Measurements from ENCODE around the gene ABTB2. TPM values are rescaled to one million over a fixed set of nuclear protein-coding genes. Genes with fewer than 3 reads are reported as not detected.

Gene ABTB2
- total and polyA plus RNA-seq, 2 of the 8 experiments (the other 6 are each of a cell fraction or from before 2014, with no cell fraction given): 7.7 to 10.2 TPM

DNA sequence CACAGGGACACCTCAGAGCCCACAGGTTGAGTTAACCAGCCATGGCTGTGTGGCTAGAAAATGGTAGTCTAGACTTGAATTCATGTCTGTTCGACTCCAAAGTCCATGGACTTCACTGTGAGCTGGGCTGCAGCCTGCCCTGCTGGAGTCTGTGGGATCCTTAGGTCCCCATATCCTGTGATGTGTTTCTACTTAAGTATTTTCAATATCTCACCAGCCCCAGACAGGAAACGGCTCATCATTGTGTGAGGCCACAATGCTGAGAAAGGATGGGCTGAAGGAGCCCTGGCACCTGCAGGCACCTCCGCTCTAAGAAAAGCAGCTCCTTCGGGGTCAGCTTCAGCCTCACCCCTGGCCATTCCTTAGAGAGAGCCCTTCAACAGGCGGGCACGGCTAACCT is 159.3 kb downstream of the ABTB2 start:
- Histone ChIP-seq H3K9ac (replicated peaks in 1 of 4; ENCODE audit: extremely low read depth in 1 of 4, low read depth in 3 of 4, low read length in 3 of 4) (no peak overlapping the region), H2BK120ac (replicated peaks; ENCODE audit: low read depth, low read length) (no peak overlapping the region), H4K8ac (ENCODE audit: extremely low read depth, insufficient read depth, low read length) (no peak overlapping the region), H4K91ac (replicated peaks; ENCODE audit: insufficient read length, low read length) (no peak overlapping the region), H3K4me2 (ENCODE audit: insufficient read depth in 1 of 2, low read depth in 2 of 2, low read length in 2 of 2) (no peak overlapping the region), H3K18ac (ENCODE audit: extremely low read depth, low read length) (no peak overlapping the region), H3K4me1 (replicated peaks in 1 of 4; ENCODE audit: control insufficient read depth in 3 of 4, insufficient read depth in 4 of 4, low read length in 3 of 4) (peaks cover 0 to 5% (median 2%) of the 10 kb centered on the region in 4 experiments; a peak in 2 of 7 replicates), H3K14ac (ENCODE audit: insufficient read length) (no peak overlapping the region), H3K4me3 (ENCODE audit: extremely low read depth in 1 of 4, insufficient read depth in 2 of 4, low read depth in 3 of 4, low read length in 4 of 4) (no peak overlapping the region), H3K23me2 (ENCODE audit: low read depth, low read length) (no peaks in the 10 kb centered on the region), H3K79me1 (ENCODE audit: low read depth, low read length) (peaks cover 3% of the 10 kb centered on the region), H3K27me3 (replicated peaks in 1 of 4; ENCODE audit: control insufficient read depth in 3 of 4, extremely low read depth in 1 of 4, insufficient read depth in 3 of 4, low read length in 3 of 4) (no peaks in the 10 kb centered on the region), H2BK15ac (ENCODE audit: low read length) (no peak overlapping the region), H3K4ac (replicated peaks; ENCODE audit: insufficient read length, low read depth, low read length) (no peak overlapping the region), H4K5ac (ENCODE audit: insufficient read length, low read depth, low read length) (no peak overlapping the region), H2BK12ac (ENCODE audit: low read depth, low read length) (no peak overlapping the region), H2AK5ac (ENCODE audit: low read depth, low read length) (no peak overlapping the region; the same call in 1 of the 2 replicates), H2AFZ (ENCODE audit: low read length) (no peak overlapping the region), H3K36me3 (ENCODE audit: control insufficient read depth in 2 of 4, insufficient read depth in 4 of 4, low read length in 3 of 4) (no peaks in the 10 kb centered on the region), H3K9me3 (ENCODE audit: insufficient read depth in 2 of 2, low read depth in 1 of 2, low read length in 1 of 2) (no peaks in the 10 kb centered on the region), H2BK20ac (ENCODE audit: low read length) (no peak overlapping the region), H3K79me2 (ENCODE audit: control insufficient read depth in 1 of 2, insufficient read depth in 2 of 2, low read length in 2 of 2) (no peaks in the 10 kb centered on the region), H3K23ac (ENCODE audit: insufficient read length) (no peak overlapping the region), H3K56ac (replicated peaks; ENCODE audit: insufficient read length, low read depth, low read length) (no peak overlapping the region), H4K20me1 (replicated peaks in 1 of 2; ENCODE audit: control insufficient read depth in 1 of 2, insufficient read depth in 2 of 2, low read length in 2 of 2) (no peaks in the 10 kb centered on the region), H2BK5ac (ENCODE audit: low read depth, low read length) (no peak overlapping the region), H3K27ac (ENCODE audit: low read depth, low read length) (no peak overlapping the region)
- WGBS, 2 experiments (ENCODE audit: extremely low coverage in 1 of 2, insufficient coverage in 1 of 2, insufficient read length in 1 of 2, insufficient replicate concordance in 2 of 2, low coverage in 1 of 2, low lambda C conversion rate in 2 of 2, missing lambda C conversion rate in 1 of 2): 88% methylated on average over 6 of the region's 6 CpGs; no CpG with 5 or more reads in 1 of the 2 experiments
- DNase-seq (ENCODE audit: low read depth in 1 of 2, low spot score in 2 of 2) (no peak), FAIRE-seq (no peak)
- ChIA-PET CTCF (ENCODE audit: partially characterized antibody) (interaction anchor here (0.6 to 1.5 kb wide), 3 partner anchors 11 to 32 kb away, joined by 3 to 4 read pairs (median 3); no protein-coding TSS in a partner anchor), POLR2A (ENCODE audit: partially characterized antibody) (interaction anchor here (1.0 kb wide), 2 partner anchors 9 to 93 kb away, joined by 3 to 4 read pairs; partner anchors contain the start of gene NAT10)
- TF ChIP-seq RAD21 (IDR thresholded peaks at IDR 0.05 in 1 of 2, conservative IDR thresholded peaks at IDR 0.05 in 1 of 2; ENCODE audit: low read depth in 2 of 2, low read length in 2 of 2): no peak
- TF ChIP-seq, protein P1, sequence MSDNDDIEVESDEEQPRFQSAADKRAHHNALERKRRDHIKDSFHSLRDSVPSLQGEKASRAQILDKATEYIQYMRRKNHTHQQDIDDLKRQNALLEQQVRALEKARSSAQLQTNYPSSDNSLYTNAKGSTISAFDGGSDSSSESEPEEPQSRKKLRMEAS (IDR thresholded peaks at IDR 0.05): no peak
